Occipital lobe (tissue), 2 donors: ENCODE data around the gene PLIN3. TPM values are rescaled to one million over a fixed set of nuclear protein-coding genes. Genes with fewer than 3 reads are reported as not detected.
"Not testable (repeated sequence)": the region's sequence is repeated elsewhere in the genome, so short reads cannot be mapped to it uniquely, and the experiment has no call there.

Source experiments
- DNase-seq: peaks from one replicate; lab custom pipeline; 2025; lab: John Stamatoyannopoulos, UW
- total RNA-seq: library from RNA; depleted of rRNA; stranded (reverse); fragments of >200 nt; gene quantifications from one replicate; pipeline ENCODE4 v1.2.3, GENCODE V29; 2014

PLIN3 gene
- total RNA-seq, 1 donor from 2014 or later = 12.8 TPM

GRCh38 chr19:4847190-4847973 lies 20.1 kb downstream of the PLIN3 start:
- no peak for DNase-seq

- not testable (repeated sequence) for DNase-seq
Observed at GRCh38 chr19:4845975-4846374, 21.5 kb downstream of the PLIN3 start.

GRCh38 chr19:4844348-4845179 lies 22.9 kb downstream of the PLIN3 start:
- no peak for DNase-seq

GRCh38 chr19:4843647-4843965 lies 23.9 kb downstream of the PLIN3 start:
- no peak for DNase-seq

GRCh38 chr19:4839192-4839591 lies 28.3 kb downstream of the PLIN3 start:
- DNase-seq = no peak

- no peak for DNase-seq
Observed at GRCh38 chr19:4832776-4833175, 34.7 kb downstream of the PLIN3 start.

- DNase-seq = not testable (repeated sequence)
Observed at GRCh38 chr19:4831979-4832340, 35.5 kb downstream of the PLIN3 start.

- DNase-seq = no peak
Observed at GRCh38 chr19:4831304-4831978, 36.0 kb downstream of the PLIN3 start, which contains the start of gene TICAM1. TSS of gene TICAM1 (minus strand) at chr19:4831712. CDS start at chr19:4818377, 13,335 bp downstream.

GRCh38 chr19:4830768-4831265 lies 36.6 kb downstream of the PLIN3 start:
- DNase-seq = no peak

GRCh38 chr19:4830332-4830731 lies 37.1 kb downstream of the PLIN3 start:
- DNase-seq = no peak

- DNase-seq = no peak
Observed at GRCh38 chr19:4829001-4829712, 38.3 kb downstream of the PLIN3 start.

GRCh38 chr19:4823577-4823976 lies 43.9 kb downstream of the PLIN3 start:
- DNase-seq = no peak

- DNase-seq = not testable (repeated sequence)
Observed at GRCh38 chr19:4822354-4822753, 45.1 kb downstream of the PLIN3 start.

- DNase-seq = no peak
Observed at GRCh38 chr19:4821265-4821664, 46.2 kb downstream of the PLIN3 start.

- no peak for DNase-seq
Observed at GRCh38 chr19:4817467-4818277, 49.8 kb downstream of the PLIN3 start.

GRCh38 chr19:4816950-4817278 lies 50.6 kb downstream of the PLIN3 start:
- no peak for DNase-seq

- DNase-seq = no peak
Observed at GRCh38 chr19:4816202-4816949, 51.1 kb downstream of the PLIN3 start.

- DNase-seq = peak; percentile 89
Observed at GRCh38 chr19:4815426-4816201, 51.9 kb downstream of the PLIN3 start.
